Heart left ventricle (tissue), 16 donors: ENCODE results near the gene GNA15. TPM values are rescaled to one million over a fixed set of nuclear protein-coding genes. Genes with fewer than 3 reads are reported as not detected.

Experiments used
- ATAC-seq, 4 donors: fragments of 200-7000 bp; cut with Tn5 transposase; one replicate each; pipeline ENCODE4 v1.9.1; 2020 to 2022; ENCODE audit warnings: moderate library complexity in 4 of 4, mild to moderate bottlenecking in 3 of 4, moderate number of reproducible peaks in 1 of 4
- DNase-seq, 5 donors: peaks; one replicate each; pipeline ENCODE4 v3.0.0-alpha.2; 2020
- H3K27ac ChIP-seq, 12 donors: fragments of 200-600 bp; sonication (generic) in 4 of 12; one replicate each; pipeline versions ENCODE4 v1.5.0 to v1.8.0; 2016 to 2022; ENCODE audit warnings: mild to moderate bottlenecking in 2 of 12
- H3K27me3 ChIP-seq, 9 donors: fragments of 200-600 bp; sonication (generic) in 2 of 9; one replicate each; pipeline versions ENCODE4 v1.5.1 to v1.8.0; 2016 to 2022; ENCODE audit warnings: mild to moderate bottlenecking in 3 of 9
- H3K36me3 ChIP-seq, 9 donors: fragments of 200-600 bp; sonication (generic) in 2 of 9; one replicate each; pipeline versions ENCODE4 v1.5.0 to v1.8.0; 2018 to 2022; ENCODE audit warnings: mild to moderate bottlenecking in 2 of 9
- H3K4me1 ChIP-seq, 12 donors: fragments of 200-600 bp; sonication (generic) in 4 of 12; one replicate each; pipeline versions ENCODE4 v1.5.0 to v1.8.0; 2016 to 2022; ENCODE audit warnings: mild to moderate bottlenecking in 3 of 12
- H3K4me3 ChIP-seq, 12 donors: fragments of 200-600 bp; sonication (generic) in 4 of 12; one replicate each; pipeline versions ENCODE4 v1.5.0 to v1.8.0; 2017 to 2022; ENCODE audit warnings: mild to moderate bottlenecking in 9 of 12, moderate library complexity in 4 of 12
- H3K9me3 ChIP-seq, 12 donors: fragments of 200-600 bp; sonication (generic) in 4 of 12; one replicate each; pipeline versions ENCODE4 v1.5.0 to v1.8.0; 2016 to 2022; ENCODE audit warnings: mild to moderate bottlenecking in 1 of 12
- CTCF ChIP-seq, 12 donors: fragments of 200-600 bp; sonication (generic) in 4 of 12; IDR thresholded peaks; one replicate each; pipeline versions ENCODE4 v1.5.0 to v1.8.0; 2018 to 2022; ENCODE audit warnings: antibody characterized with exemption in 12 of 12, mild to moderate bottlenecking in 5 of 12
- POLR2A ChIP-seq, 2 donors: fragments of 450-650 bp; IDR thresholded peaks; one replicate each; pipeline ENCODE4 v1.6.1; 2017; ENCODE audit warnings: antibody characterized with exemption in 2 of 2, mild to moderate bottlenecking in 2 of 2, moderate library complexity in 2 of 2
- WGBS, 4 donors: extraction: QIAGEN DNeasy Blood & Tissue Kit in 2 of 4; methylation state at CpG; one replicate each; pipeline versions ENCODE4 v1.1.5 to v1.1.7; 2013 to 2018; 5-methylcytosine and 5-hydroxymethylcytosine counted together
- intact Hi-C, 10 donors: fragments of 100-400 bp; cut with DNase I; formaldehyde crosslinking; loops; one replicate each; pipeline versions ENCODE4 v1.11.1 to v1.14.2; 2022
- polyA plus RNA-seq, 2 donors: library from polyadenylated mRNA; stranded (reverse); fragments of 200-250 nt; gene quantifications; one replicate each; pipeline ENCODE4 v1.2.3, GENCODE V29; 2013
- total RNA-seq, 9 donors: library from RNA; depleted of rRNA in 2 of 9; stranded (reverse); fragments of >200 nt in 2 of 9; fragmentation: NEBNext Ultra II Directional in 3 of 9; extraction: Animal tissue kit (Norgen Biotek cat#: 25700) in 3 of 9; gene quantifications; one replicate each; pipeline versions ENCODE4 v1.1.0 to v1.2.4, GENCODE V29; 2016 to 2023
- donor health status: ischemic (EF 13 %, LVEDD 7.1; RV severe dilation, severe dysfunction).
- donor health status: healthy with polysubstance abuse.
- donor health status: DM: no; HTN: yes; CAD: no.
- donor health status: DM: no; HTN: no; CAD: no.
- donor health status: ischemic (EF 25% LVEDD 6.9; RV normal size, moderate dysfunction).
- donor health status: ischemic (EF 25% LVEDD 5.7; RV mildly dilated, moderate dysfunction).
- donor health status: healthy.
- donor health status: DM: yes; HTN: yes; CAD: no.
- donor health status: ischemic (EF 35%, LVEDD 5.7; RV mildly dilated, moderate dysfunction).
- donor health status: nonischemic (EF 11% LVEDD 7.7; RV severe dilation, severe dysfunction).
- donor health status: DM: yes; HTN: yes; CAD: no.
- donor health status: PGD.
- donor health status: ischemic (EF 29% LVEDD 5.4; RV normal size, mild dysfunction).
- donor health status: nonischemic (EF 23%, LVEDD 6.1; RV moderate dilation, normal function).

GNA15 gene
- total and polyA plus RNA-seq, 11 donors, result 0.69 to 15.2 (median 1.7) TPM

- intact Hi-C loops, result loop anchor here in 9 of 10 donors (1.0 to 10.0 kb wide), 6 partner anchors 33 to 167 kb away; no protein-coding TSS in a partner anchor
- TF ChIP-seq CTCF (IDR thresholded peaks at IDR 0.05) (peak in 11 of 12 donors; percentile 19 to 56 (median 40)), POLR2A (IDR thresholded peaks at IDR 0.05) (no peak)
Observed at GRCh38 chr19:3129112-3129511, 6.7 kb upstream of the GNA15 start.

GRCh38 chr19:3131168-3131567 lies 4.7 kb upstream of the GNA15 start:
- DNase-seq (peak in 2 of 5 donors; percentile 11 to 58), ATAC-seq (no peak)
- H3K4me3 ChIP-seq, result no peak overlapping the region
- intact Hi-C loops, result no loop called here
- H3K27ac ChIP-seq, result no peak overlapping the region
- no peak for TF ChIP-seq POLR2A (IDR thresholded peaks at IDR 0.05)
- no peak for TF ChIP-seq CTCF (IDR thresholded peaks at IDR 0.05)
- H3K9me3 ChIP-seq, result peaks cover 0 to 3% (median 0%) of the 10 kb centered on the region in 12 donors
- WGBS, 4 donors, result 93 to 95% (median 94%) methylated on average over 24 of the region's 24 CpGs
- H3K27me3 ChIP-seq, result no peaks in the 10 kb centered on the region
- H3K4me1 ChIP-seq, result peaks cover 0 to 28% (median 0%) of the 10 kb centered on the region in 12 donors
- no peaks in the 10 kb centered on the region for H3K36me3 ChIP-seq

More at GRCh38 chr19:3129112-3129511, 6.7 kb upstream of the GNA15 start:
- 0 to 40% (median 23%) methylated on average over 1 of the region's 1 CpG for WGBS, 4 donors
- Histone ChIP-seq H3K36me3 (no peaks in the 10 kb centered on the region), H3K9me3 (peaks cover 0 to 3% (median 0%) of the 10 kb centered on the region in 12 donors), H3K27me3 (no peaks in the 10 kb centered on the region), H3K4me1 (peaks cover 0 to 22% (median 0%) of the 10 kb centered on the region in 12 donors), H3K27ac (no peak overlapping the region), H3K4me3 (no peak overlapping the region)
- ATAC-seq (no peak), DNase-seq (peak in 1 of 5 donors; percentile 9)

- intact Hi-C loops, result no loop called here
- TF ChIP-seq POLR2A (IDR thresholded peaks at IDR 0.05), result no peak
- TF ChIP-seq CTCF (IDR thresholded peaks at IDR 0.05), result no peak
- WGBS, 4 donors, result 56 to 64% (median 61%) methylated on average over 24 of the region's 24 CpGs
- H3K27me3 ChIP-seq, result no peaks in the 10 kb centered on the region
- H3K4me3 ChIP-seq, result peak overlapping the region in 1 of 12 donors; percentile 36
- DNase-seq (peak in 3 of 5 donors; percentile 56 to 74 (median 70)), ATAC-seq (peak; percentile 24 to 74 (median 61))
- peak overlapping the region in 10 of 12 donors; percentile 24 to 93 (median 45) for H3K27ac ChIP-seq
- H3K9me3 ChIP-seq, result peaks cover 0 to 3% (median 0%) of the 10 kb centered on the region in 12 donors
- H3K36me3 ChIP-seq, result no peaks in the 10 kb centered on the region
- peaks cover 0 to 39% (median 4%) of the 10 kb centered on the region in 12 donors for H3K4me1 ChIP-seq
Observed at GRCh38 chr19:3132971-3133792, 2.7 kb upstream of the GNA15 start.

- intact Hi-C loops, result no loop called here
- Histone ChIP-seq H3K36me3 (no peaks in the 10 kb centered on the region), H3K27ac (peak overlapping the region in 8 of 12 donors; percentile 24 to 93 (median 42)), H3K27me3 (no peaks in the 10 kb centered on the region), H3K4me3 (peak overlapping the region in 1 of 12 donors; percentile 36), H3K9me3 (no peaks in the 10 kb centered on the region), H3K4me1 (peaks cover 0 to 39% (median 4%) of the 10 kb centered on the region in 12 donors)
- ATAC-seq (no peak), DNase-seq (peak in 1 of 5 donors; percentile 39)
- TF ChIP-seq CTCF (IDR thresholded peaks at IDR 0.05), result no peak
- TF ChIP-seq POLR2A (IDR thresholded peaks at IDR 0.05), result no peak
- WGBS, 4 donors, result 70 to 76% (median 72%) methylated on average over 4 of the region's 4 CpGs
Observed at GRCh38 chr19:3133793-3134116, 2.1 kb upstream of the GNA15 start.
